Measurements from ENCODE around the gene VPS26C.

VPS26C gene

GRCh38 chr21:37231249-37231645, 35.9 kb downstream of the VPS26C start:
- no peak for TF ChIP-seq CTCF (conservative IDR thresholded peaks at IDR 0.05; ENCODE audit: control insufficient read depth, insufficient read depth, low read depth, low read length)
- H3K4me3 ChIP-seq (ENCODE audit: control insufficient read depth, low read depth, low read length) = no peak overlapping the region
- DNase-seq (ENCODE audit: low read depth) = no peak

GRCh38 chr21:37230632-37231248, 36.4 kb downstream of the VPS26C start:
- no peak for TF ChIP-seq CTCF (conservative IDR thresholded peaks at IDR 0.05; ENCODE audit: control insufficient read depth, insufficient read depth, low read depth, low read length)
- no peak for DNase-seq (ENCODE audit: low read depth)
- H3K4me3 ChIP-seq (ENCODE audit: control insufficient read depth, low read depth, low read length) = no peak overlapping the region

GRCh38 chr21:37228003-37228400, 39.1 kb downstream of the VPS26C start:
- no peak overlapping the region for H3K4me3 ChIP-seq (ENCODE audit: control insufficient read depth, low read depth, low read length)
- TF ChIP-seq CTCF (conservative IDR thresholded peaks at IDR 0.05; ENCODE audit: control insufficient read depth, insufficient read depth, low read depth, low read length) = no peak
- DNase-seq (ENCODE audit: low read depth) = no peak

- no peak for TF ChIP-seq CTCF (conservative IDR thresholded peaks at IDR 0.05; ENCODE audit: control insufficient read depth, insufficient read depth, low read depth, low read length)
- no peak overlapping the region for H3K4me3 ChIP-seq (ENCODE audit: control insufficient read depth, low read depth, low read length)
- DNase-seq (ENCODE audit: low read depth) = no peak
Measured at GRCh38 chr21:37227071-37228002, 39.8 kb downstream of the VPS26C start.

GRCh38 chr21:37226041-37226920, 40.9 kb downstream of the VPS26C start:
- H3K4me3 ChIP-seq (ENCODE audit: control insufficient read depth, low read depth, low read length) = no peak overlapping the region
- DNase-seq (ENCODE audit: low read depth) = no peak
- no peak for TF ChIP-seq CTCF (conservative IDR thresholded peaks at IDR 0.05; ENCODE audit: control insufficient read depth, insufficient read depth, low read depth, low read length)
